SK-N-MC (cell line): ENCODE data around the gene HOXA4.
A peak's percentile ranks its signal among the peaks of the same experiment; 100 is the strongest.

Experiments
- DNase-seq: peaks from one replicate; pipeline ENCODE4 v3.0.0-alpha.2; 2011; ENCODE audit warnings: low read depth, low spot score
- H3K27ac ChIP-seq: fragments of 200-600 bp; sonication (generic); 2 replicates; pipeline ENCODE4 v1.5.1; 2016; ENCODE audit warnings: mixed run types
- H3K36me3 ChIP-seq: fragments of 200-600 bp; sonication (generic); 2 replicates; pipeline ENCODE4 v1.6.1; 2017; ENCODE audit warnings: antibody characterized with exemption, low read length, mixed read lengths; ENCODE audit not compliant: insufficient read depth
- H3K4me3 ChIP-seq: fragments of 200-600 bp; sonication (generic); 2 replicates; pipeline ENCODE4 v1.5.1; 2016
- H3K9ac ChIP-seq: fragments of 200-600 bp; sonication (generic); 2 replicates; pipeline ENCODE4 v1.8.0; 2017; ENCODE audit warnings: mixed run types, mixed read lengths; ENCODE audit not compliant: insufficient read length
- H3K9me3 ChIP-seq: fragments of 200-600 bp; sonication (generic); 2 replicates; pipeline ENCODE4 v1.6.1; 2017; ENCODE audit warnings: low read depth, mild to moderate bottlenecking, antibody characterized with exemption, low read length, moderate library complexity, mixed read lengths
- EZH2 ChIP-seq: fragments of 200-600 bp; sonication (generic); IDR thresholded peaks from one replicate; pipeline ENCODE4 v1.6.1; 2017; ENCODE audit warnings: antibody characterized with exemption
- FOXP2 ChIP-seq: optimal IDR thresholded peaks from 2 replicates; pipeline ENCODE3; 2011; ENCODE audit warnings: mild to moderate bottlenecking, moderate library complexity; ENCODE audit not compliant: insufficient read depth; ENCODE audit errors: extremely low read length, control extremely low read depth
- POLR2AphosphoS5 ChIP-seq: IDR thresholded peaks from 2 replicates; pipeline ENCODE4 v1.6.1; 2012; ENCODE audit warnings: mild to moderate bottlenecking, low read depth, low read length, borderline replicate concordance

The HOXA4 gene

DNA sequence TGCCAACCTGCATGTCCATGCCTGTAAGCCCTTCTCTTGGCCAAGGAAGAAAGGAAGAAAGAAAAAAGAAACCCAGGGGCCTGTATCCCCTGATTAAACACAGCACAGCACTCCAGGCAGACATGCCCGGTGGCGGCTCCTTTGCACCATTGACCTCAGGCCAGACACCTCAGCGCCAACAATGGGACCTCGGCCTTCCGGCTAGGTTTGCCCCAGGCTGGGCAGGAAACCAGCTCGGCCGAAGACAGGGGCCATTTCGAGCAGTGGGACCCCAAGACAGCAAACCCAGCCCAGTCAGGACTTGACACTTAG is 40.7 kb upstream of the HOXA4 start:
- Histone ChIP-seq H3K9ac (no peak overlapping the region), H3K4me3 (0 out of 2 replicates have a peak overlapping the region, but pooled peaks have one; percentile 12), H3K36me3 (no peaks in the 10 kb centered on the region), H3K9me3 (no peaks in the 10 kb centered on the region), H3K27ac (no peak overlapping the region)
- DNase-seq, result no peak
- TF ChIP-seq FOXP2, result no peak

DNA sequence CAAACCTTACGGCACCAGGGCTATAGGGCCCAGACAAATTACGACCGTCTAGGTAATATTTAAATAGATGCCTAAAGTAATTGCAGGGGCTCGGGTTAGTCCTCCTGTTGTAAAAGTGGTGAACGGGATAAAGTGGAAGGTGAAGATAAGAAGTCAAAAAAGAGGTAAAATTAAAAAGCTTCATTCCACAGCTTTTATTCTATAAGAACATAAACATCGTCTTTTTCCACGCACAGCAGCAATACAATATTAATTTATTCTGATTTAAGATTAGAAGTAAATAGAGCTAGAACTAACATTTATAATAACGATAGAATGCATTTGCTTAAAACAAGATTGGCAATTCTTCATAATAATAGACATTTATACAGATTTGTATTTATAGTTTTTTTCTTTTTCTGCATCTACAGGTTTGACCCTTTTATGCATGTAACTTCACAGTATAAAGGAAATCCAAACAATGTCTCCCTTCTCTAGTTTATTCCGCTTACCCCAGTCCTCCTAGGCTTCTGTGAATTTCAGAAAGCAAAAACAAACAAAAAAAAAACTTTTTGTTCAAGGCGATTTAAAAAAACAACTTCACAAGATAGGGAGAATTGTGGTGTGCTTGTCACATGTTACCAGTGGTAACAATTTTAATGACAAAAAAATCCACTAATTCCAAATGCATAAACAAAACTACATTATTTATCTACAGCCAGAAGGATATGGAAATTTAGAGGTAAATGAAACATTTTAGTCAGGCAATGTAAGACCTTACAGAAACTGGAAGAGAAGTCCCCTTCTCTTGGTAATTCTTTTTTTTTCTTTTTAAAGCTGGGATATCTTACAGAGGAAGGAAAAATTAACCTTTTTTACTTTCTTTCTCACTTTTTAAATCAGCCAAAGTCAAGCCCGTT is 40.1 kb upstream of the HOXA4 start:
- no peak for TF ChIP-seq FOXP2
- TF ChIP-seq POLR2AphosphoS5, result no peak
- no peak for TF ChIP-seq EZH2
- H3K27ac ChIP-seq, result no peak overlapping the region
- no peak overlapping the region for H3K9ac ChIP-seq
- no peak for DNase-seq
- H3K9me3 ChIP-seq, result no peaks in the 10 kb centered on the region
- H3K4me3 ChIP-seq, result 0 out of 2 replicates have a peak overlapping the region, but pooled peaks have one; percentile 9
- H3K36me3 ChIP-seq, result no peaks in the 10 kb centered on the region

DNA sequence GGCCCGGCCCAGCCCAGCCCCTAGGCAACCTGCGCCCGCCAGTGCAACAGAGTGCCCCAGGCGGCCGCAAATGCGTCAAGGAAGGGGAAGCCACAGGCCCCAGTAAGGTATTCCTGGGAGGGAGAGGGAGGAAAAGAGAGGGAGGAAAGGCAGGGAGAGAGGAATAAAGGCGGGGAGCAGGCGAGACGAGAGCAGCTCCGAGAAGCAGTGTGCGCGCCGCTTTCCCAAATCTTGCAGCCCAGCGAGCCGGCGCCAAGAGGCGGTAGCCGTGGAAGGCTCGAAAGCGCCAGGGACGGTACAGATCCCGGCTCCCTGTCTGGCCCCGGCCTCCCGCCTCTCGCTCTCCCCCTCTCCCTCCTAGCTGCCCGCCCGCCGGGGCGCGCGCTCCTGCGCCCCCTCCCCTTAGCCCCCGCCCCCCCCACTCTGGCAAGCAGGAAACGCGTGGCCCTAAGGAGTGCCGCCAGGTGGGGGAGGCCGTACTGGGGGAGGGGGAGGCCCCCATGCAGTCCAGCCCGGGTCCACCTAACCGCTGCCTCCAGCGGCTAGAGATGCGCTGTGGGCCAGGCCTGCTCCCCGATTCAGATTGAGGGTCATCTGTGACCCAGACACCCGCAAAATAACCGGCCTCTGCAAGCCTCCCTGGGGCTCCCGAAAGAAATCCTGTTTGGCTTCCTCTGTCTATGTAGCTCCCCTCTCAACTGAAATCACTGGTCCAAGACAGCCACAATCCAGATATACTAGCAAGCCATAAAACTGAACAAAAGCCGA is 39.3 kb upstream of the HOXA4 start:
- Histone ChIP-seq H3K27ac (no peak overlapping the region), H3K9ac (no peak overlapping the region), H3K4me3 (no peak overlapping the region), H3K9me3 (no peaks in the 10 kb centered on the region), H3K36me3 (no peaks in the 10 kb centered on the region)
- TF ChIP-seq FOXP2 (no peak), EZH2 (no peak), POLR2AphosphoS5 (no peak)
- DNase-seq, result no peak

DNA sequence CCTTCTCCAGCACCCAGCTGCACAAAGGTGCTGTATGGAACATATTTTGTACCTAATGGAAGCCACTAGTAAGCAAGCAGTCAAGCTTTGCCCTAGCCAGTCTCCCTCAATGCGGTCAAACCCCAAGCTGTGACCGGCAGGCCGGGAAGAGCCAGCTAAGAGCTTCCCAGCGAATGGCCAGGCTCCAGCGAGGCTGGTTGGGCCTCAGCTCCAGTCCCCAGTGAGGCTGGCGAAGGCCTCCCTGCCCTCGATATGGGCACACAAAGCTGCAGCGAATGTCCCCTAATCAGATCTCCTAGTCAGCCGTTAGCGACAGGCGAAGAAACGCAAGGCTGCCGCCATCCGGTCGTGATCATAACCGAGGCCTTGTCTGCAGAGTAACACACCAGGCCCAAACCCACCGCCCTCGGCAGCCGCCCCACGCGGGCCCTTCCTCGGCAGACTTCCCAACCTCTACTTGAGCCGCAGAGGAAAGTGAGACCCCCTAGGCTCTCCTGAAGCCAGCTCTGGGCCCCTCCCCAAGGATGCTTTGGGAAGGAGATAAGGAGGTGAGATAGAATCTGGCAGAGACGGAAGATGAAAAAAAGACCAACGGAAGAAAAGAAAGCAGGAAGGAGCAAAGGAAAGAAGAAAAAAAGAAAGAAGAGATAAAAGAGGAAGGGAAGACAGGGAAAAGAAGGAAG is 37.8 kb upstream of the HOXA4 start:
- Histone ChIP-seq H3K9ac (no peak overlapping the region), H3K36me3 (no peaks in the 10 kb centered on the region), H3K9me3 (no peaks in the 10 kb centered on the region), H3K4me3 (no peak overlapping the region), H3K27ac (no peak overlapping the region)
- no peak for DNase-seq
- no peak for TF ChIP-seq FOXP2
- TF ChIP-seq POLR2AphosphoS5, result no peak
- TF ChIP-seq EZH2, result no peak

DNA sequence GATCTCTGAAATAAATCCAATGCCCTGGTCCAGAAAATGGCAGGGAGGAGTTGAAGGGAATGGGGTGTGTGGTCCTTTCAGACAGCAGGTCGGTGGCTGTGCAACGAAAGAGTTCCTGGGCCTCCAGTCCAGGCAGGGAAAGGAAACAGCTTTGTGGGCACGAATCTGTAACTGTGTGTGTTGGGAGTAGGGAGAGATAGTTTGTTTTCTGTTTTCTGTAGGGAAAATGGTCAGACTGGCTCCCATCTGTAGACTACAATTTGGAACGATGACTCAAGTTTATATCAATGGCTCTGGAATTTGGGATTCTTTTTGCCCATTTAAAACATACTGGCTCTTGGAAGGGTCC is 37.3 kb upstream of the HOXA4 start:
- no peaks in the 10 kb centered on the region for H3K9me3 ChIP-seq
- H3K4me3 ChIP-seq, result no peak overlapping the region
- no peak overlapping the region for H3K27ac ChIP-seq
- no peak for DNase-seq
- no peak for TF ChIP-seq EZH2
- TF ChIP-seq POLR2AphosphoS5, result no peak
- TF ChIP-seq FOXP2, result no peak
- H3K36me3 ChIP-seq, result no peaks in the 10 kb centered on the region
- no peak overlapping the region for H3K9ac ChIP-seq

DNA sequence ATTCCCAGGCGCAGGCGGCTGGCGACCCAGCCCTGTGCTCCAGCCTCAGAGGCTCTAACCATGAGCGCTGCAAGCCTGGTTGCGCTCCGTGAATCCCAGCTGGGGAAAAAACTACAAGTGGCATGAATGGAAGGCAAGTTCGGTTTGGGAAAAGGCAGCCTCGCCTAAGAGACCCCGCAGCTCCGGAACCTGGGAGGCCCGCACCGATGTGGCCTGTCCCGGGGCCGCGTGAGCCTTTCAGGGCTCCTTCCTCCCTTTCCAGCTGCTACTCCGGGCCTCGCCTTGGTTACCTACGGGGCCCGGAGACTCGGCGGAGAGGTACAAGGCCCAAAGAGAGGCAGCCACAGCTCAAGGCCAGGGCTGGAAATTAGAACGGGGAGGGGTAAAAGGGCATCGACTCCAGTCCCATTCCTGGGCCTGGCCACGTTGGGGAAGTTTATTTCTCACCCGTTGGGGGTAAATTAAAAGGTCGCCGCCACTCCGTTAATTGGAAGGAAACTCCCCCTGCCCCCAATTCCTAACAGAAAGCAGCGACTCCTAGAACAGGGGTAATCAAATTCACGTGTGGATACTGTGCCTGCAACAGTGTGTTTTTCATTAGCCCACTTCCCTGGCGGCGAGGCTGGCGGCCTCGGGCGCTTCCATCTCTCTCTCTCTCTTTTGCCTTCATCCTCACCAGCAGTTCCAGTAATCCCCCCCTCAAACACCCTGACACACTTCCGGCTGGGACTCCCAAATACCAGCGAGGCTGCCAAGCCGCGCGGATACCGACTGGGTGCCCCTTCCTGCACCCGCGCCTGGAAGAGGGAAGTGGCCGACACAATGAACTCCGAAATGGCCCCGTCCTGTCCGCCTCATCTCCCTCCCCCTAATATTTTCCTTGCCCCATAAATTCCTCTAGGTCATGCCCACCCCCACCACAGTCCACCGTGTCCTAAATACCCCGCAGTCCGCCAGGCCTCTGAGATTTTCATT is 36.3 kb upstream of the HOXA4 start:
- no peak for DNase-seq
- H3K36me3 ChIP-seq, result no peaks in the 10 kb centered on the region
- H3K9ac ChIP-seq, result no peak overlapping the region
- H3K9me3 ChIP-seq, result no peaks in the 10 kb centered on the region
- no peak overlapping the region; the same call in 1 of the 2 replicates for H3K4me3 ChIP-seq
- TF ChIP-seq FOXP2 (no peak), POLR2AphosphoS5 (no peak)
- no peak overlapping the region for H3K27ac ChIP-seq

DNA sequence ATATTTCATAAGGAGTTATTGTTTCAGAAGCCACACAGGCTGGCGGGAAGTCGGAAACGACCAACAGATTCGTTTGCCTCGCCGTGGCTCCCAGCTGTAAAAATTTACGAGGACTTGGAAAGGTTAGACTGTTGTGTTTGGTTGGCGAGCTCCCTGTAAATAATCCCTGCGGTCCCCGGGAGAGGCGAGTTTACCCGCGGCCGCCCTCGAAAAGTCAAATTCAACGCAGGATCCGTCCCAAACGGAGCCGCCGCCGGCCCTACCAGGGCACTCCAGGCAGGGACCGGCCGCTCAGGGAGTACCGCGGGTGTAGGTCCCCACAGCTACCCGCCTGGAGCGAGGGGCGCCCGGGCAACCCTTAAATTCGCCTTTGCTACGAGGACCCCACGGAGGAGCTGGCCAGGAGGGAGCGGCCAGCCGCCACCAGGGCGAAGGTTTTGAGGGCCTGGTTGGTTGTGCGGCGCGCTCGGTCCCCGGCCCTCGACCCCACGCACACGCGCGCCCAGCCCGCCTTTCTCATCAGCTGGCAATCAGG is 35.5 kb upstream of the HOXA4 start:
- DNase-seq, result no peak
- Histone ChIP-seq H3K9ac (no peak overlapping the region), H3K27ac (no peak overlapping the region), H3K4me3 (no peak overlapping the region), H3K36me3 (no peaks in the 10 kb centered on the region), H3K9me3 (no peaks in the 10 kb centered on the region)
- TF ChIP-seq EZH2, result no peak
- TF ChIP-seq POLR2AphosphoS5, result no peak
- TF ChIP-seq FOXP2, result no peak
